ENCODE data around the gene ADM. TPM values are rescaled to one million over a fixed set of nuclear protein-coding genes. Genes with fewer than 3 reads are reported as not detected.

Gene ADM
- total RNA-seq, 1 experiment from 2014 or later: 101 TPM

DNA sequence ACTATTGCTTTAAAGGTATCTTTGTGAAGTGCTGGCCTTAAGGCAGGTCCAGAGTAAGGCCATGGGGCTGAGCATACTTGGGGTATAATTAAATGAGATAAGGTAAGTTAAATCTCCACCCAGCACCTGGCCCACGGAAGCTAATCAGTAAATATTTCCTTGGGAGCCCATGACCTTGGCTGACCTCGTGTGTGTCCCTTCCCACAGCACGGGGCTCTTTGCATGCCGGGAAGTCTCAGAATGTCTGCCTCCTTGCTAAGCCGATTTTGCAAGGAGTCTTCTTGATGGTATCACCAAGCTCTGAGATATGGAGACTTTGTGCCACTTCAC lies 46.5 kb downstream of the ADM start:
- in situ Hi-C loops (cut with HindIII; ENCODE audit: low pct_unique_long_range_greater_than_20kb, low sequenced_read_pairs): no loop called here
- DNase-seq (ENCODE audit: low read depth): no peak

DNA sequence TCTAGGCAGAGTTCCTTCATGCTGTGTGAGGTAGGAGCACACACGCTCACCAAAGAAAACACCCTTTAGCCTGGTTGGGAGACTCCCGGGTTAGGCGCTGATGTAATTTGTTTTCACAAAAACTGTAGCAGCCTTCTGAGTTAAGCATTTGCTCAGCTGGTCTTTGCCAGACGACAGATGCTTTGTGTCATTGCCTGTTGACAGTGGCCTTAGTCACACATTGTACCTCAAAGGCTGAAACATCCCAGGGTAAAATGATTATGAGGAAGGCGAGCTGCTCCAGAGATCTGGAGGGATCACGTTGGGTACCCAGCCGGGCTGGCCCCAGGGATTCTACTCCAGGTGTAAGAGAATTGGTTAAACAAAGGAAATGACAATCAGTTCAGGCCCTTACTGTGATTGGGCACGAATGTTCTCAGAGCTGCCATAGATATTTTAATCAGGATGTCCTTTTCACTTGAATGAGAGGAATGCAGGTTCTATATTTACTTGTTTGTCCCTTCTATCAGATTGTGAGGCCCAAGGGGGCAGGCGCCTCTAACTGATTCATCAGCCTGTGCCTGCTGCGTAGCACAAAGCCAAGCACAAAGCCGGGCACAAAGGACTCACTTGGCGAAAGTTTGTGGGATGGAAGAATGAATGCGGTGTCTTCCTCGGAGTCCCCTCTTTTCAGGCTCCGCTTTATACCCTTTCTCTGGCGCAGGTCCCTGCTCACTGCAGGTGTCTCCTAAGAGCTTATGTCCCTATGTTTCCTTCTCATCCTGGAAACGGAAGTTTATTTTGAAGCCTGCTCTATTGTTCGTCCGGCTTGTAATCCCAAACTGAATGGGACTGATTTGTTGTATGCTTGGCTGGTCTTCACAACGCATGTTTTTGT lies 47.1 kb downstream of the ADM start:
- in situ Hi-C loops (cut with HindIII; ENCODE audit: low pct_unique_long_range_greater_than_20kb, low sequenced_read_pairs): no loop called here
- DNase-seq (ENCODE audit: low read depth): peak; percentile 90

DNA sequence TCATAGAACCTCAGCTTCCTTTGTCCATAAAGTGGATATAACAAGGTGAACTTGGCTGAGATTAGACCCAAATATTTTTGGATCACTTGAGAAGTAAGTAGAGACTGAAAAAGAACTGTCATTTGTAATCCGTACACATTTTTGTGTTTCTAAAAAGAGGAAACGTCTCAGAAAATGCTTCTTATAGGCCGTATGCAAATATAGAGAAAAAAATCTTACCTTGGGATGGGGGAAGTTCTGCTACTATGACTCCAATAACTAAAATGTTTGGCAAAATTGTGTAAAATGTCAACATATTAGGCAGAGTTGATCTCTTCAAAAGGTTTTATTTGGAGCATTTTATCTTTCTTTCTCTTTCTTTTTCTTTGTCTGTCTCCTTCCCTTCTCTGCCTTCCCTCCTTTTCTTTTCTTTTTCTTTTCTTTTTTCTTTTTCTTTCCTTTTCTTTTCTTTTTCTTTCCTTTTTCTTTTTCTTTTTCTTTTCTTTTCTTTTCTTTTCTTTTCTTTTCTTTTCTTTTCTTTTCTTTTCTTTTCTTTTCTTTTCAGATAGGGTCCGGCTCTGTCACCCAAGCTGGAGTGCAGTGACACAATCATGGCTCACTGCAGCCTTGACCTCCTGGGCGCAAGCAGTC lies 48.2 kb downstream of the ADM start:
- in situ Hi-C loops (cut with HindIII; ENCODE audit: low pct_unique_long_range_greater_than_20kb, low sequenced_read_pairs): no loop called here
- DNase-seq (ENCODE audit: low read depth): no peak

DNA sequence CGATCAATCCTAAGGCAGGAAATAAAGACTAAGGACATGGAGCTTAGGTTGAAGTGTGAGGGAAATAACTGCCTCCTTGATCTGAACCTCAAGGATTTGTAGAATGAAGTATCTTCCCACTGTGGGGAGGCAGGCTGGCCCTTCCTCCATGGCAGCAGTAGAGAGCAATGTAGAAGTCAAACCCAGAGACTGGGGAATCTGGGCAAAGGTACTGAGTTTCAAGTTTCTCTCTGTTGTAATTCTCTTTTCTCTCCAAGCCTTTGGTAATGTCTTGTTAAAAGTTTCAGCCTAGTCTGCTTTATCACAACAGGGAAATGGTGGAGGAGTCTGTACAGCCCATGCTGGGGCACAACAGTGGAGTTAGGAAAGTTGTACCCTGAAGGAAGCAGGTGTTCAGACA lies 49.5 kb downstream of the ADM start:
- in situ Hi-C loops (cut with HindIII; ENCODE audit: low pct_unique_long_range_greater_than_20kb, low sequenced_read_pairs): no loop called here
- no peak for DNase-seq (ENCODE audit: low read depth)

DNA sequence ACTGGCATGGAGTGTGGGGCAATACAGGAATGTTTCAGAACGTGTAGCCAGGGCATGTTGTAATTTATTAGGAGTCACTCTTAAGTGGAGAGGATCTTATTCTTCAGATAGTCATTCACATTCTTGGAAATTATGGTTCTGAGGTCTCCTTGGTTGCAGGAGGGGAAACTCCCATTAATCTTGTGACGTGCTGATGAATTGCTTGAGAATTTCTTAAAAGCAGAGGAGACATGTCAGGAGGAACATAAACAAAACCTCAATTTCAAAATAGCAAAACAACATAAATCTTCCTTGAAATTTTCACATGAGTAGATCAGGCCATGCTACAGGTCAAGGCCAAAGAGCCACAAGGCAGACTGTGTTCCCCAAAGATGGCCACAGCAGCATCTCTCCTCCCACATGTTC lies 50.4 kb downstream of the ADM start:
- DNase-seq (ENCODE audit: low read depth): peak; percentile 46
- in situ Hi-C loops (cut with HindIII; ENCODE audit: low pct_unique_long_range_greater_than_20kb, low sequenced_read_pairs): no loop called here

DNA sequence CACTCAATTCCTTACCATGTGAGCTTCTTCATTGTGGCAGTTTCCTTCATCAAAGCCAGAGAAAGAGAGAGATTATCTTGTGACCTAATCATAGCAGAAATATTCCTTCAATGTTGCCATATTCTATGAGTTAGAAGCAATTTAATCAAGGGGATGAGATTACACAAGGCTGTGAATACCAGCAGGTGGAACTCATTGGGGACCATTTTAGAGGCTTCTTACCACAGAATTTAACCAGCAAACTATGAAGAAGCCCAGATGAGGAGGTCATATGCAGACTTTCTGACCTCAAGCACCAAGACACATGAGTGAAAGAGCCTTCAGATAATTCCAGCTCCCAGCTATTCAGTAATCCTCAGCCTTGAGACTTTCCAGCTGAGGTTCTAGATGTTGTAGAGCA lies 51.3 kb downstream of the ADM start:
- in situ Hi-C loops (cut with HindIII; ENCODE audit: low pct_unique_long_range_greater_than_20kb, low sequenced_read_pairs): no loop called here
- no peak for DNase-seq (ENCODE audit: low read depth)

Other genes starting within 250 kb of the ADM start
- 7.5 and 10.1 TPM in 2 replicates for gene SBF2, start 10.9 kb upstream of the ADM start, total RNA-seq (2014; rRNA removed; shearing (Covaris generic); ENCODE audit: low replicate concordance)
- 3.6 and 11.1 TPM in 2 replicates for gene AMPD3, start 150.2 kb downstream of the ADM start, total RNA-seq (2014; rRNA removed; shearing (Covaris generic); ENCODE audit: low replicate concordance)
- gene RNF141, start 236.1 kb downstream of the ADM start, total RNA-seq (2014; rRNA removed; shearing (Covaris generic); ENCODE audit: low replicate concordance): 39.5 and 53.7 TPM in 2 replicates

All from Caki2 (cell line).